Measurements from ENCODE around the gene HNMT. TPM values are rescaled to one million over a fixed set of nuclear protein-coding genes. Genes with fewer than 3 reads are reported as not detected.
A peak's percentile ranks its signal among the peaks of the same experiment; 100 is the strongest.

Gene HNMT
- total and polyA plus RNA-seq, 2 donors: 16.6 to 17.0 TPM

GRCh38 chr2:137952586-137953129, 11.6 kb upstream of the HNMT start:
- 96% methylated on average over 9 of the region's 9 CpGs for WGBS
- Histone ChIP-seq H3K4me3 (ENCODE audit: low read length in 2 of 2) (no peak overlapping the region), H3K4me1 (ENCODE audit: control insufficient read depth in 2 of 2, insufficient read depth in 2 of 2, low read length in 2 of 2) (no peaks in the 10 kb centered on the region), H3K27me3 (ENCODE audit: control insufficient read depth in 2 of 2, insufficient read depth in 1 of 2, low read length in 1 of 2) (no peaks in the 10 kb centered on the region), H3K27ac (ENCODE audit: low read depth in 1 of 2, low read length in 1 of 2) (no peak overlapping the region), H3K36me3 (ENCODE audit: control insufficient read depth in 2 of 2, insufficient read depth in 2 of 2, low read length in 1 of 2) (no peaks in the 10 kb centered on the region), H3K9me3 (ENCODE audit: control insufficient read depth in 2 of 2, insufficient read depth in 1 of 2, low read length in 1 of 2) (no peaks in the 10 kb centered on the region)
- no peak for DNase-seq (ENCODE audit: low read depth in 6 of 9, low spot score in 9 of 9)

DNA sequence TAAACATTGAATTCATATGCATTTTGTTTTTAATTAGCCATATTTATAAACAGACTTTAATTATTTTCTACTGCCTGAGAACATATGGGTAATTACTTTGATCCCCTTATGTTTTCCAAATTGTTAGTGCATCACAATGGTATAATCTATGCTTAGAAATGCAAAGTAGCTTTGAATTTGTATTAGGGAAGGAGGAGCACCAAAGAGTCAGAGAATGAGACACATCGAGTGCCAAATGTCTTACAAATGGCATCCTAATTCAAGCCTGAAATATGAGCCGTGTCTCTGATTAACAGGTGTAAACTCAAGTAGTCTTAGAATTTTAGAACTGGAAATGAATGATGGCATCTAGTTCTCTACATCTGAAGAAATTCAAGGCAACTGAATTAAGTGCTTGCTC, 8.7 kb upstream of the HNMT start:
- Histone ChIP-seq H3K9me3 (ENCODE audit: control insufficient read depth in 2 of 2, insufficient read depth in 1 of 2, low read length in 1 of 2) (no peaks in the 10 kb centered on the region), H3K36me3 (ENCODE audit: control insufficient read depth in 2 of 2, insufficient read depth in 2 of 2, low read length in 1 of 2) (no peaks in the 10 kb centered on the region), H3K27ac (ENCODE audit: low read depth in 1 of 2, low read length in 1 of 2) (no peak overlapping the region), H3K4me1 (ENCODE audit: control insufficient read depth in 2 of 2, insufficient read depth in 2 of 2, low read length in 2 of 2) (no peaks in the 10 kb centered on the region), H3K27me3 (ENCODE audit: control insufficient read depth in 2 of 2, insufficient read depth in 1 of 2, low read length in 1 of 2) (no peaks in the 10 kb centered on the region), H3K4me3 (ENCODE audit: low read length in 2 of 2) (no peak overlapping the region)
- 93% methylated on average over 2 of the region's 2 CpGs for whole genome bisulfite sequencing
- DNase-seq (ENCODE audit: low read depth in 6 of 9, low spot score in 9 of 9): no peak

DNA sequence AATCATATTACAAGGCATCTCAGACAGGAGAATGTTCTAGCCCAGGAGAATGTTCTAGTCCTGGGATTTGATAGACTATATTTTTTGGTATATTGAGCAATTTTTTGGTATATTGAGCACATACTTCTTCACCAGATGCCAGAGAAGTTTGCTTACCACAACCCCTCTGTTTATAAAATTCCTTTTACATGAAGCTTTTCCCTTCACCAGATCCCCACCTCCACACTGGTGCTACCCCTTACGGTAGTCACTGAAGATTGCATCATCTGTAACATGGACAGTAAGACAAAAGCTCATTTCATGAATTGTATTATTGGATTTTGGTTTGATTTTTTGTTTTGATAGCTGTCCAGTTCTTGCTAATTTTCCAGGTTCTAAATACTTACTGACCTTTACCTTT, 7.2 kb upstream of the HNMT start:
- Histone ChIP-seq H3K27ac (ENCODE audit: low read depth in 1 of 2, low read length in 1 of 2) (no peak overlapping the region), H3K36me3 (ENCODE audit: control insufficient read depth in 2 of 2, insufficient read depth in 2 of 2, low read length in 1 of 2) (no peaks in the 10 kb centered on the region), H3K9me3 (ENCODE audit: control insufficient read depth in 2 of 2, insufficient read depth in 1 of 2, low read length in 1 of 2) (no peaks in the 10 kb centered on the region), H3K4me3 (ENCODE audit: low read length in 2 of 2) (no peak overlapping the region), H3K27me3 (ENCODE audit: control insufficient read depth in 2 of 2, insufficient read depth in 1 of 2, low read length in 1 of 2) (no peaks in the 10 kb centered on the region), H3K4me1 (ENCODE audit: control insufficient read depth in 2 of 2, insufficient read depth in 2 of 2, low read length in 2 of 2) (no peaks in the 10 kb centered on the region)
- no peak for DNase-seq (ENCODE audit: low read depth in 6 of 9, low spot score in 9 of 9)
- 93% methylated on average over 1 of the region's 1 CpG for WGBS

DNA sequence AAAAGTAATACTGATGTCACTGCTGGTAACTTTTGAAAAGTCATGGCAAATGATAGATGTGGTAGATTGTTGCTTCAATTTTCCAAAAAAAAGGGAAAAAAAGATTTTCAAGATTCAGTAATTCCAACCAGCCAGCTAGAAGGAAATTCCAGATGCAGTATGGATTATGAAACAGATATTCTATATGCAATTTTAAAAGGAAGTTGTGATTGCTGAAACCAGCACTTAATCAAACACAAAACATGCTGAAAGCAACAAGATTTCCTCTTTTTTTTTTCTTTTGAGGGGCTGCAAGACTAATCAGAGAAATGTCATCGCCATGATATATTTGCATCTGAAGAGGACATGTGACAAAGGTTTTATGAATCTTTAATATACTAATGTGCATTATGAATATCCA, 5.1 kb upstream of the HNMT start:
- no peaks in the 10 kb centered on the region for H3K27me3 ChIP-seq (ENCODE audit: control insufficient read depth in 2 of 2, insufficient read depth in 1 of 2, low read length in 1 of 2)
- H3K9me3 ChIP-seq (ENCODE audit: control insufficient read depth in 2 of 2, insufficient read depth in 1 of 2, low read length in 1 of 2): no peaks in the 10 kb centered on the region
- no peak overlapping the region for H3K27ac ChIP-seq (ENCODE audit: low read depth in 1 of 2, low read length in 1 of 2)
- no peak for DNase-seq (ENCODE audit: low read depth in 6 of 9, low spot score in 9 of 9)
- WGBS: 18% methylated on average over 1 of the region's 1 CpG
- no peak overlapping the region for H3K4me3 ChIP-seq (ENCODE audit: low read length in 2 of 2)
- H3K4me1 ChIP-seq (ENCODE audit: control insufficient read depth in 2 of 2, insufficient read depth in 2 of 2, low read length in 2 of 2): no peaks in the 10 kb centered on the region
- no peaks in the 10 kb centered on the region for H3K36me3 ChIP-seq (ENCODE audit: control insufficient read depth in 2 of 2, insufficient read depth in 2 of 2, low read length in 1 of 2)

DNA sequence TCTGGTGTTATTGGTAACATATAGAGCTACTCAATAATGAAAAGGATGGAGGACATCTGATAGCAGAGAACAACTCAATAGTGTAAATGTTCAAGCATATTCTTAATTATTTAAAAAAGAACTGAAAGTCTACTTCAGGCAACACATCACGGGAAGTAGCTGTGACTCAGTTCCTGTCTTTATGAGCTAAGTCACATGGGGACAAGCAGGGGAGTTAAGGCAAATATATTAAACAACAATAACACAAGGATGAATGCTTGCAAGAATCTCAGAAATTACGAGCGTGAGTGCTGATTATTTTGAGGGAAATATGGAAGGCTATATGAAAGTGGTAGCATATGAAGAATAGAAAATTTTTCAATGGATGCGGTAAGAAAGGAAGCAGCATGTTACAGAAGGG, 4.0 kb upstream of the HNMT start:
- Histone ChIP-seq H3K27me3 (ENCODE audit: control insufficient read depth in 2 of 2, insufficient read depth in 1 of 2, low read length in 1 of 2) (no peaks in the 10 kb centered on the region), H3K4me1 (ENCODE audit: control insufficient read depth in 2 of 2, insufficient read depth in 2 of 2, low read length in 2 of 2) (no peaks in the 10 kb centered on the region), H3K27ac (ENCODE audit: low read depth in 1 of 2, low read length in 1 of 2) (no peak overlapping the region), H3K36me3 (ENCODE audit: control insufficient read depth in 2 of 2, insufficient read depth in 2 of 2, low read length in 1 of 2) (no peaks in the 10 kb centered on the region), H3K9me3 (ENCODE audit: control insufficient read depth in 2 of 2, insufficient read depth in 1 of 2, low read length in 1 of 2) (no peaks in the 10 kb centered on the region), H3K4me3 (ENCODE audit: low read length in 2 of 2) (no peak overlapping the region)
- WGBS: 93% methylated on average over 4 of the region's 4 CpGs
- DNase-seq (ENCODE audit: low read depth in 6 of 9, low spot score in 9 of 9): no peak

DNA sequence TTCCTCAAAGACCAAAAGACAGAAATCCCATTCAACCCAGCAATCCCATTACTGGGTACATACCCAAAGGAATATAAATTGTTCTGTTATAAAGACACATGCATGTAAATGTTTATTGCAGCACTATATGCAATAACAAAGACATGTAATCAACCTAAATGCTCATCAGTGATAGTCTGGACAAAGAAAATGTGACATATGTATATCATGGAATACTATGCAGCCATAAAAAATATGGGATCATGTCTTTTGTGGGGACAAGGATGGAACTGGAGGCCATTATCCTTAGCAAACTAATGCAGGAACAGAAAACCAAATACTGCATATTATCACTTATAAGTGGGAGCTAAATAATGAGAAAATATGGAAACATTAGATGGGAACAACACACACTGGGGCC, 2.7 kb upstream of the HNMT start:
- no peaks in the 10 kb centered on the region for H3K27me3 ChIP-seq (ENCODE audit: control insufficient read depth in 2 of 2, insufficient read depth in 1 of 2, low read length in 1 of 2)
- no peaks in the 10 kb centered on the region for H3K36me3 ChIP-seq (ENCODE audit: control insufficient read depth in 2 of 2, insufficient read depth in 2 of 2, low read length in 1 of 2)
- H3K4me3 ChIP-seq (ENCODE audit: low read length in 2 of 2): no peak overlapping the region
- H3K4me1 ChIP-seq (ENCODE audit: control insufficient read depth in 2 of 2, insufficient read depth in 2 of 2, low read length in 2 of 2): no peaks in the 10 kb centered on the region
- no peak for DNase-seq (ENCODE audit: low read depth in 6 of 9, low spot score in 9 of 9)
- no peak overlapping the region for H3K27ac ChIP-seq (ENCODE audit: low read depth in 1 of 2, low read length in 1 of 2)
- H3K9me3 ChIP-seq (ENCODE audit: control insufficient read depth in 2 of 2, insufficient read depth in 1 of 2, low read length in 1 of 2): no peaks in the 10 kb centered on the region

GRCh38 chr2:137963535-137964065, 673 bp upstream of the HNMT start:
- DNase-seq (ENCODE audit: low read depth in 6 of 9, low spot score in 9 of 9): no peak
- Histone ChIP-seq H3K36me3 (ENCODE audit: control insufficient read depth in 2 of 2, insufficient read depth in 2 of 2, low read length in 1 of 2) (no peaks in the 10 kb centered on the region), H3K27ac (ENCODE audit: low read depth in 1 of 2, low read length in 1 of 2) (no peak overlapping the region), H3K4me1 (ENCODE audit: control insufficient read depth in 2 of 2, insufficient read depth in 2 of 2, low read length in 2 of 2) (no peaks in the 10 kb centered on the region), H3K27me3 (ENCODE audit: control insufficient read depth in 2 of 2, insufficient read depth in 1 of 2, low read length in 1 of 2) (no peaks in the 10 kb centered on the region), H3K9me3 (ENCODE audit: control insufficient read depth in 2 of 2, insufficient read depth in 1 of 2, low read length in 1 of 2) (no peaks in the 10 kb centered on the region), H3K4me3 (ENCODE audit: low read length in 2 of 2) (no peak overlapping the region)
- 86% methylated on average over 9 of the region's 9 CpGs for WGBS

- Histone ChIP-seq H3K36me3 (ENCODE audit: control insufficient read depth in 2 of 2, insufficient read depth in 2 of 2, low read length in 1 of 2) (no peaks in the 10 kb centered on the region), H3K9me3 (ENCODE audit: control insufficient read depth in 2 of 2, insufficient read depth in 1 of 2, low read length in 1 of 2) (no peaks in the 10 kb centered on the region), H3K4me3 (ENCODE audit: low read length in 2 of 2) (peak overlapping the region in 1 of 2 donors; percentile 4), H3K27ac (ENCODE audit: low read depth in 1 of 2, low read length in 1 of 2) (no peak overlapping the region), H3K4me1 (ENCODE audit: control insufficient read depth in 2 of 2, insufficient read depth in 2 of 2, low read length in 2 of 2) (no peaks in the 10 kb centered on the region), H3K27me3 (ENCODE audit: control insufficient read depth in 2 of 2, insufficient read depth in 1 of 2, low read length in 1 of 2) (no peaks in the 10 kb centered on the region)
- 76% methylated on average over 3 of the region's 3 CpGs for WGBS
- no peak for DNase-seq (ENCODE audit: low read depth in 6 of 9, low spot score in 9 of 9)
Measured at GRCh38 chr2:137964859-137965459, 686 bp downstream of the HNMT start.

DNA sequence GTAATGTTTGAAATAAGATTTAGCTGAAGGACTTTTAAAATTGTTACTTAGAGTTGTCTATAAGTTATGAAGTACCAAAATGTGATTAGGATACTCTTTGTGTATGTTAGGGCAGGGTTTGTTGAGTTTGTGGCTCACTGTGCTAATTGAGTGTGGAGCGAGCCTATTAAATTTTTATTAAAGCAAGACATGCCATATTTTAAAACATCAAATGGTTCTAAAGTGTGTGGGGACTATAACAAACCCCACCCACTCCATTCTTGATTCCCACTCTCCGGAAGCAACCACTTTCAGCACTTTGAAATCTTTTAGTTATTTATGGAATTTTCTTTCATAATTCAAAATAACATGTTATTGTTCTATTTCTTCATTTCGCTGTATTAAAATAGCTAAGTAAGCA, 1.8 kb downstream of the HNMT start:
- H3K4me1 ChIP-seq (ENCODE audit: control insufficient read depth in 2 of 2, insufficient read depth in 2 of 2, low read length in 2 of 2): no peaks in the 10 kb centered on the region
- no peak overlapping the region for H3K4me3 ChIP-seq (ENCODE audit: low read length in 2 of 2)
- WGBS: 96% methylated on average over 3 of the region's 3 CpGs

More for the DNA sequence above, 1.8 kb downstream of the HNMT start:
- no peaks in the 10 kb centered on the region for H3K9me3 ChIP-seq (ENCODE audit: control insufficient read depth in 2 of 2, insufficient read depth in 1 of 2, low read length in 1 of 2)
- H3K27ac ChIP-seq (ENCODE audit: low read depth in 1 of 2, low read length in 1 of 2): no peak overlapping the region
- no peaks in the 10 kb centered on the region for H3K27me3 ChIP-seq (ENCODE audit: control insufficient read depth in 2 of 2, insufficient read depth in 1 of 2, low read length in 1 of 2)
- no peak for DNase-seq (ENCODE audit: low read depth in 6 of 9, low spot score in 9 of 9)
- H3K36me3 ChIP-seq (ENCODE audit: control insufficient read depth in 2 of 2, insufficient read depth in 2 of 2, low read length in 1 of 2): no peaks in the 10 kb centered on the region
